GM12801 (cell line): Measurements from ENCODE around the gene IL1B.

Experiments used
- TF ChIP-seq, protein P1 (sequence below): IDR thresholded peaks from one replicate; pipeline ENCODE4 v1.5.1; 2011; ENCODE audit warnings: control low read depth; ENCODE audit not compliant: insufficient read length; ENCODE audit errors: extremely low read depth

IL1B gene

DNA sequence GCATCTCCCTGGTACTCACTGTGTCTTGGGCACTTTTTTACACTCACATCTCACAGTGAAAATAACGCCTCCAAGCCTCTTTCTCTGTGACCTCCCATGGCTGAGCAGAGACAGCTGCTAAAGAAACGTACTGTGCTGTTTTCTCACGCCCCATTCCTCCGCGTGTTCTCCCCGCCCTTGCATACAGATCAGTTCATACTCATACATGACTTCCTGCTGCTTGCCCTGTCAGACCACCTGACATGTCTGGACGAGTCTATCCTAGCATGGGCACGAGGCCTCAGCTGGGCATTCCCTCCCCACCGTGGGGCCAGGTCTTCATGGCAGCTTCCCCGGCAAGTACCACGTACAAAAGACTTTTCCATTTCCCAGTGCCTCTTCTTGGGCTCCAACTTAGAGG lies 31.0 kb downstream of the IL1B start:
- TF ChIP-seq, protein P1, sequence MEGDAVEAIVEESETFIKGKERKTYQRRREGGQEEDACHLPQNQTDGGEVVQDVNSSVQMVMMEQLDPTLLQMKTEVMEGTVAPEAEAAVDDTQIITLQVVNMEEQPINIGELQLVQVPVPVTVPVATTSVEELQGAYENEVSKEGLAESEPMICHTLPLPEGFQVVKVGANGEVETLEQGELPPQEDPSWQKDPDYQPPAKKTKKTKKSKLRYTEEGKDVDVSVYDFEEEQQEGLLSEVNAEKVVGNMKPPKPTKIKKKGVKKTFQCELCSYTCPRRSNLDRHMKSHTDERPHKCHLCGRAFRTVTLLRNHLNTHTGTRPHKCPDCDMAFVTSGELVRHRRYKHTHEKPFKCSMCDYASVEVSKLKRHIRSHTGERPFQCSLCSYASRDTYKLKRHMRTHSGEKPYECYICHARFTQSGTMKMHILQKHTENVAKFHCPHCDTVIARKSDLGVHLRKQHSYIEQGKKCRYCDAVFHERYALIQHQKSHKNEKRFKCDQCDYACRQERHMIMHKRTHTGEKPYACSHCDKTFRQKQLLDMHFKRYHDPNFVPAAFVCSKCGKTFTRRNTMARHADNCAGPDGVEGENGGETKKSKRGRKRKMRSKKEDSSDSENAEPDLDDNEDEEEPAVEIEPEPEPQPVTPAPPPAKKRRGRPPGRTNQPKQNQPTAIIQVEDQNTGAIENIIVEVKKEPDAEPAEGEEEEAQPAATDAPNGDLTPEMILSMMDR = no peak

DNA sequence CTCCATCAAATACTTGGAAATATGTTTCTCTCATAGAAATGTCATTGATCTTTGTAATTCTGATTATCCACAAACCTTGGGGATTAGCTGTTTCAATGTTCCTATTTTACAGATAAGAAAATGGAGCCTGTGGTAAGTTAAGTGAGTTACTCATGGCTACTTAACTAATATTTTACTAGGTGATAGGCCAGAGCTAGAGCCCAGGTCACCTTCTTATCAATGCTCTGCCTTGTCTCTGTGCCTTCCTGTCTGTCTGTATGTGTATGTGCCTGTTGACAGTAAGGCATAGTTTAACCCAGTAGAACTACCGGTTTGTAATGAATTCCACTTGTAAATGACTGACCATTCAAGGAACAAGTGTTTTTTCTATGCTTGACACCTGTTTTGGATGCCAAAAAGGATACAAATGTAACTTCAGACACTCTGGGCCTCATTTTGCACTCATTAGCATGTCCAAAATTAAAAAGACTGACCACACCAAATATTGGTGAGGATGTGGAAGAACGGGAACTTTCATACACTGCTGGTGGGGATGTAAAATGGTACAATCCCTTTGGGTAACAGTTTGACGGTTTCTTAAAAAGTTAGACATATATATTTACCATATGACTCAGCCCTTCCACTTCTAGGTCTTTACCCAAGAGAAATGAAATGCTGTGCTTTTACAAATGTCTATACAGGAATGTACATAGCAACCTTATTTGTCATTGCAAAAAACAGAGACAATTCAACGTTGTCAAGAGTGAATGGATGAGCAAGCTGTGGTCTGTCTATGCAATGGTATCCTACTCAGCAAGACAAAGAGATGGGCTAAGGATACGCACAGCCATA lies 32.7 kb downstream of the IL1B start:
- TF ChIP-seq, protein P1 = no peak

DNA sequence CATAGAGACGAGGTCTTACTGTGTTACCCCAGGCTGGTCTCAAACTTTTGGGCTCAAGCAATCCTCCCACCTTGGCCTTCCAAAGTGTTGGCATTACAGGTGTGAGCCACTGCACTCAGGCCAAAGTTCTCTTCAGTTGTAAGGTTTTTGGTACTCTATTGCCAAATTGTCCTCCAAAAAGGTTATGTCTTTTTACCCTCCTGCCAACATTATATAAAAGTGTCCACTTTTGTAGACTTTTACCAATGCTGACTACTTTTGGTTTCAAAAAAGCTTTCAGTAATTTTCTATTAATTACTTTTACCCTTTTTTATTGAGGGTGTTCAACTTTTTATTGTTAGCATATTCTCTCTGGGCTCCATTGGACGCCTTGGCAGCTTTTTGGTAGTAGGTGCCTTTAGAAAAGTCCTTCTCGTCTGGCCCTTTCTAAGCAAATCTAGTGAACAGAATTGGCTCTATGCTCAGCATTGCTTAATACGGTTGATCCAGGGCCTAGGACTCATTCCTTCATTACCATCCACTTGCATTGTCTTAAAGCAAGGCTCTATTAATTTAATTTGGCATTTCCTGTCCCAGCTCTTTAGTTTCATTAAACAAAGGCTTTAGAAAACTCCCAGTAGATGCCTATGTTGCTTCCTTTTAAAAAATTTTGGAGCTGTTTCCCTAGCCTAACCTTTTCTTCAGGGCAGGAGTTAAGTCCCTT lies 35.5 kb downstream of the IL1B start:
- TF ChIP-seq, protein P1 = no peak

DNA sequence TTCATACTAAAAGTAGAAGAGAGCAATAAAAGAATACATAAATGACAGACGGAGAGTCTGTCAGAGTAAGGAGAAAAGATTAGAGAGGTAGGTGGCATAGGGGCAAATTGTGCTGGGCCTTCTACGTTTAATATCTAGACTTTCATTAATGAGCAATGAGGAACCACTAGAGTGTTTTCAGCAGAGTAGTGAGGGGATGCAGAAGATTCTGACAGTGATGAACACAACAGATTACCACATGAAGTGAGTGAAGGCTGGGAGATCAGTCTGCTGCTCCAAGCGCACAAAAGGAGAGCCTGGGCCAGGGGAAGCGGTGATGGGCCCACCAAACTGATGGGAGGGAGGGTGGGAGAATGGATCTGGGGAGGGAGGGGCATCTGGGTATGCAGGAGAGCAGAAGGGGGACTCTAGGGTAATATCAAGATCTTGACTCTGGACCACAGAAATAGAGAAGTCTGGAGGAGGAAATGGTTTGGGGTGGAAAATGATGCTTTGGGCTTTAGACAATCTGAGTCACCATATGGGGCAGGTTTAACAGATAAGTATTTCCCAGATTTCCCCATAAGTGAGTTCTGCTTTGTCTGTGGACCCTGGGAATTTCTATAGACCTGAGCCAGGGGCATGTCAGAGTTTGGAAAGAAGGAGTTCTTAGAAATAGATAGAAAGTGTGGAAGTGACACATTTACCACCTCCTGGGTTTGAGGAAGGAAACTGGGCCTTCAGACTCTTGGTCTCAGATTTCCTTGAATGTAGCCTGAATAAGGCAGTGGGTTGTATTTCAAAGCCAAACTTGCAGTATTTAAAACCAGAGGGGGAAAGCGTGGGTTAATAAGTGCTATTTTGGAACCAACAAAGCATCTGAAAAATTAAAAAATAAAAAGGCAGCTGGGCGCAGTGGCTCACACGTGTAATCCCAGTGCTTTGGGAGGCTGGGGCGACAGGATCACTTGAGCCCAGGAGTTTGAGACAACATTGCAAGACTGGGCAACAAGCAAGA lies 37.3 kb downstream of the IL1B start:
- TF ChIP-seq, protein P1 = no peak

DNA sequence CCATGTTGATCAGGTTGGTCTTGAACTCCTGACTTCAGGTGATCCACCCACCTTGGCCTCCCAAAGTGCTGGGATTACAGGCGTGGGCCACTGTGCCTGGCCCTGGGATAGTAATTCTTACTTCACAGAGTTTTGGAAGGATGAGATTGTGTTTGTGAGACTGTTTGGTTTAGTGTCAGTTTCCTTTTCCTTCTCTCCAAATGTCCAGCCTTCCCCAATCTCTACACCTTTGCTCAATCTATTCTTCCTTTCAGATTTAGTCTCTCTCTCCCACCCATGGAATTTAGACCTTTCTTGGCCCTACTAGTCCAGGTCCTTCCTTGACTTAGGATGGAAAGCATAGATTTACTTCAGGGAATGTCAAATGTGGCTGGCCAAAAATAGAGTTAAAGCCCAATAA lies 40.1 kb downstream of the IL1B start:
- TF ChIP-seq, protein P1 = no peak

DNA sequence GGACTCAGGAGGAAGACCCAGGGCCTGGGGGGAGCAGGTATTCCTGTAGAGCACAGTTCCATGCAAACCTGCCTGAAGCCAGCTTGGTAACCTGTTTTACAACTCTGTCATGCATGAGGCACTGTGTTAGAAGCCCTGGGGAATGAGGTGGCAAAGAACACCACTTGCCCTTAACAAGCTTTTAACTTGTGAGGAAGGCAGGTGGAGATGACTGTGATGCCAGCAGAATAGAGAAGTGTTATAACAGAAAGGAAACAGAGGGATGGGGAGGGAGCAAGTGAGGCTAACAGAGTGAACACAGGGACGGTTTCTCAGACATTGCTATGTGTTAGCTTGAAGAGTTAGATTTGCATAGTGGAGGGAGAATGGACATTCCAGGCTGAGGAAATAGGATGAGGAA lies 40.8 kb downstream of the IL1B start:
- TF ChIP-seq, protein P1 = no peak

DNA sequence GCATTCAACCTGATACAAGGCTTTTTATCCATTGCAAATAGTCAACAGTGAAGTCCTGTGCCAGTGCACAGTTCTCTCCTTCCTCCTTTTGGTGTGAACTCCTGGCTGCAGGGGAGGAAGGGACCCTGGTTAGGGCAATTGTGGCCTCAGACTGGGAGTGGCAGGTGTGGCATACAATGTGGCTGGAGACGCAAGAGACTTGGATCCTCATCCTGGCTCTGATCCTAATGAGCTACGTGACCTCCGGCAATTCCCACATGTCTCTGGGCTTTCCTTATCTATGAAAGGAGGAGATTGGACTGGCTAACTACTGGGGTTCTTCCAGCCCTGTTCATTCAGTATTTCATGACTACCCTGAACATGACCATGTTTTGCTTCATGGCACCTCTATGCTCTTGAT lies 41.7 kb downstream of the IL1B start:
- TF ChIP-seq, protein P1 = no peak
